H4 (cell line): ENCODE measurements around the gene SSTR3. TPM values are rescaled to one million over a fixed set of nuclear protein-coding genes. Genes with fewer than 3 reads are reported as not detected.

Experiments used
- DNase-seq: peaks from one replicate; pipeline ENCODE4 v3.0.0-alpha.2; 2015; ENCODE audit warnings: low spot score
- total RNA-seq: library from RNA; depleted of rRNA; stranded (reverse); fragments of >200 nt; shearing (Covaris generic); gene quantifications from 2 replicates; pipeline ENCODE4 v1.2.3, GENCODE V29; 2014

Gene SSTR3
- total RNA-seq, 1 experiment from 2014 or later, result not detected

- DNase-seq, result peak; percentile 74
These were observed 14.6 kb downstream of the SSTR3 start for GRCh38 chr22:37197451-37198257.

- peak; percentile 65 for DNase-seq
These were observed 15.5 kb downstream of the SSTR3 start for GRCh38 chr22:37196539-37197450.

- DNase-seq, result no peak
These were observed 16.4 kb downstream of the SSTR3 start for GRCh38 chr22:37195921-37196320.

GRCh38 chr22:37194750-37195149 lies 17.5 kb downstream of the SSTR3 start:
- DNase-seq, result no peak

GRCh38 chr22:37193629-37194191 lies 18.6 kb downstream of the SSTR3 start:
- DNase-seq, result no peak

GRCh38 chr22:37192741-37193140 lies 19.5 kb downstream of the SSTR3 start:
- DNase-seq, result no peak

GRCh38 chr22:37192204-37192603 lies 20.1 kb downstream of the SSTR3 start:
- DNase-seq, result no peak

GRCh38 chr22:37190262-37190780 lies 22.0 kb downstream of the SSTR3 start:
- no peak for DNase-seq

GRCh38 chr22:37188901-37189466 lies 23.3 kb downstream of the SSTR3 start:
- DNase-seq, result no peak

- DNase-seq, result peak; percentile 44
These were observed 24.2 kb downstream of the SSTR3 start, which contains the start of gene C1QTNF6 for GRCh38 chr22:37187891-37188761. Gene C1QTNF6, minus strand, starts transcription at chr22:37188247. Its CDS starts 34 bp downstream, at chr22:37188213.

- peak; percentile 30 for DNase-seq
These were observed 24.8 kb downstream of the SSTR3 start for GRCh38 chr22:37187552-37187890.

GRCh38 chr22:37186997-37187522 lies 25.2 kb downstream of the SSTR3 start:
- DNase-seq, result no peak

GRCh38 chr22:37186228-37186996 lies 25.9 kb downstream of the SSTR3 start:
- peak; percentile 23 for DNase-seq

GRCh38 chr22:37185646-37186227 lies 26.5 kb downstream of the SSTR3 start:
- DNase-seq, result no peak

GRCh38 chr22:37184816-37185541 lies 27.3 kb downstream of the SSTR3 start:
- no peak for DNase-seq

GRCh38 chr22:37184380-37184755 lies 27.9 kb downstream of the SSTR3 start:
- no peak for DNase-seq

- DNase-seq, result no peak
These were observed 28.6 kb downstream of the SSTR3 start for GRCh38 chr22:37183432-37184379.

- DNase-seq, result no peak
These were observed 29.4 kb downstream of the SSTR3 start for GRCh38 chr22:37182949-37183245.
